ENCODE data around the gene WWP2.

DNA sequence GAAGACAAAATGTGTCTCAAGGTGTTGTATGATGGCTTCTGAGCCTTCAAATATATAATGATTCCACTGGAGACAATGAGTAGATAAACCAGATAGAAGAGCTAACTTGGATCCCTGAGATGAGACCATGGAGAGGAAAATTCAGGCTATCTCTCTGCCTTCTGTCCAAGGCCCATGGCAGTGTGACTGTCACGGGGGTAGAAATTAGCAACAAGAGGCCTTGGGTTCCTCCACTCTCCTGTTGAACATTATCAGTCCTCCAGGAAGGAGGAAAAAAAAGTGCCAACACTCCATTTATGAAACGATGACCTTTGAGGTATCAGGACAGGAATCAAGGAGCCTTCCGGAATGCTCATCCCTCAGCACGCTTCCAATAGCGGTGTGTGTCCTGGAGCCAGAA is 75.2 kb downstream of the WWP2 start:
- no peak for TF ChIP-seq CTCF (IDR thresholded peaks at IDR 0.05)
- no peak for TF ChIP-seq POLR2AphosphoS5 (IDR thresholded peaks at IDR 0.05)
- no peak for TF ChIP-seq EP300 (IDR thresholded peaks at IDR 0.05)
- TF ChIP-seq POLR2A (IDR thresholded peaks at IDR 0.05): no peak

Measured in upper lobe of left lung (tissue), 4 donors.